Measurements from ENCODE around the gene NR3C1.

Gene NR3C1

GRCh38 chr5:143356855-143357583 is 46.5 kb downstream of the NR3C1 start:
- Histone ChIP-seq H3K9me3 (ENCODE audit: control insufficient read depth, insufficient read depth, low read length) (no peaks in the 10 kb centered on the region), H4K20me1 (ENCODE audit: control insufficient read depth, insufficient read depth, low read depth, low read length) (peaks cover 19% of the 10 kb centered on the region; the same call in 1 of the 2 replicates), H3K36me3 (ENCODE audit: control insufficient read depth, low read length) (peaks cover 33% of the 10 kb centered on the region), H3K4me2 (ENCODE audit: low read length) (no peak overlapping the region), H3K27me3 (ENCODE audit: control insufficient read depth, low read length) (no peaks in the 10 kb centered on the region), H3K4me1 (ENCODE audit: control insufficient read depth, low read length) (peaks cover 53% of the 10 kb centered on the region), H3K27ac (ENCODE audit: low read depth, low read length) (no peak overlapping the region), H3K79me2 (ENCODE audit: control insufficient read depth, low read length) (peaks cover 100% of the 10 kb centered on the region), H3K9me2 (replicated peaks; ENCODE audit: control insufficient read depth, low read length) (no peaks in the 10 kb centered on the region), H3F3A (ENCODE audit: control insufficient read depth, insufficient read depth) (no peaks in the 10 kb centered on the region; the same call in 1 of the 2 replicates), H3K4me3 (ENCODE audit: low read length) (no peak overlapping the region)
- TF ChIP-seq EZH2phosphoT487 (IDR thresholded peaks at IDR 0.05; ENCODE audit: borderline replicate concordance, low read length), result no peak
- TF ChIP-seq CTCF (IDR thresholded peaks at IDR 0.05; ENCODE audit: low read depth, low read length, poor library complexity, severe bottlenecking), result no peak

GRCh38 chr5:143355710-143356109 is 47.8 kb downstream of the NR3C1 start:
- Histone ChIP-seq H3K27ac (ENCODE audit: low read depth, low read length) (no peak overlapping the region), H3K79me2 (ENCODE audit: control insufficient read depth, low read length) (peaks cover 100% of the 10 kb centered on the region), H3K9me3 (ENCODE audit: control insufficient read depth, insufficient read depth, low read length) (no peaks in the 10 kb centered on the region), H3K36me3 (ENCODE audit: control insufficient read depth, low read length) (peaks cover 41% of the 10 kb centered on the region), H3F3A (ENCODE audit: control insufficient read depth, insufficient read depth) (no peaks in the 10 kb centered on the region; the same call in 1 of the 2 replicates), H4K20me1 (ENCODE audit: control insufficient read depth, insufficient read depth, low read depth, low read length) (peaks cover 12% of the 10 kb centered on the region; the same call in 1 of the 2 replicates), H3K4me1 (ENCODE audit: control insufficient read depth, low read length) (peaks cover 46% of the 10 kb centered on the region), H3K4me3 (ENCODE audit: low read length) (no peak overlapping the region), H3K9me2 (replicated peaks; ENCODE audit: control insufficient read depth, low read length) (no peaks in the 10 kb centered on the region), H3K4me2 (ENCODE audit: low read length) (no peak overlapping the region), H3K27me3 (ENCODE audit: control insufficient read depth, low read length) (no peaks in the 10 kb centered on the region)
- no peak for TF ChIP-seq CTCF (IDR thresholded peaks at IDR 0.05; ENCODE audit: low read depth, low read length, poor library complexity, severe bottlenecking)
- no peak for TF ChIP-seq EZH2phosphoT487 (IDR thresholded peaks at IDR 0.05; ENCODE audit: borderline replicate concordance, low read length)

GRCh38 chr5:143354025-143354424 is 49.5 kb downstream of the NR3C1 start:
- Histone ChIP-seq H3K9me2 (replicated peaks; ENCODE audit: control insufficient read depth, low read length) (no peaks in the 10 kb centered on the region), H3F3A (ENCODE audit: control insufficient read depth, insufficient read depth) (no peaks in the 10 kb centered on the region; the same call in 1 of the 2 replicates), H3K4me3 (ENCODE audit: low read length) (no peak overlapping the region), H3K9me3 (ENCODE audit: control insufficient read depth, insufficient read depth, low read length) (no peaks in the 10 kb centered on the region), H3K27ac (ENCODE audit: low read depth, low read length) (no peak overlapping the region), H3K27me3 (ENCODE audit: control insufficient read depth, low read length) (no peaks in the 10 kb centered on the region), H3K4me2 (ENCODE audit: low read length) (no peak overlapping the region), H4K20me1 (ENCODE audit: control insufficient read depth, insufficient read depth, low read depth, low read length) (peaks cover 14% of the 10 kb centered on the region; the same call in 1 of the 2 replicates), H3K79me2 (ENCODE audit: control insufficient read depth, low read length) (peaks cover 100% of the 10 kb centered on the region), H3K36me3 (ENCODE audit: control insufficient read depth, low read length) (peaks cover 52% of the 10 kb centered on the region), H3K4me1 (ENCODE audit: control insufficient read depth, low read length) (peaks cover 51% of the 10 kb centered on the region)
- no peak for TF ChIP-seq CTCF (IDR thresholded peaks at IDR 0.05; ENCODE audit: low read depth, low read length, poor library complexity, severe bottlenecking)
- no peak for TF ChIP-seq EZH2phosphoT487 (IDR thresholded peaks at IDR 0.05; ENCODE audit: borderline replicate concordance, low read length)
